HEK293T (cell line): ENCODE results near the gene TMEM145.

Source experiments
- ELF4 ChIP-seq: fragments of 450-650 bp; IDR thresholded peaks from 2 replicates; pipeline ENCODE4 v1.6.1; 2017; ENCODE audit warnings: antibody characterized with exemption
- FOXA1 ChIP-seq: fragments of 450-650 bp; IDR thresholded peaks from 2 replicates; pipeline ENCODE4 v1.6.1; 2016; ENCODE audit warnings: mild to moderate bottlenecking
- HDGF ChIP-seq: fragments of 450-650 bp; IDR thresholded peaks from 2 replicates; pipeline ENCODE4 v1.6.1; 2017; ENCODE audit warnings: antibody characterized with exemption, borderline replicate concordance
- L3MBTL2 ChIP-seq: fragments of 450-650 bp; conservative IDR thresholded peaks from 2 replicates; pipeline ENCODE4 v1.6.1; 2016; ENCODE audit warnings: mild to moderate bottlenecking
- PKNOX1 ChIP-seq: fragments of 450-650 bp; IDR thresholded peaks from 2 replicates; pipeline ENCODE4 v1.6.1; 2016
- SUZ12 ChIP-seq: fragments of 450-650 bp; IDR thresholded peaks from 2 replicates; pipeline ENCODE4 v1.6.1; 2016; ENCODE audit warnings: mild to moderate bottlenecking
- TARDBP ChIP-seq: fragments of 450-650 bp; IDR thresholded peaks from 2 replicates; pipeline ENCODE4 v1.6.1; 2016
- ZNF384 ChIP-seq: fragments of 450-650 bp; IDR thresholded peaks from 2 replicates; pipeline ENCODE4 v1.6.1; 2016

GRCh38 chr19:42276284-42276683, 36.8 kb upstream of the TMEM145 start:
- TF ChIP-seq L3MBTL2 = no peak
- TF ChIP-seq ZNF384 = no peak
- no peak for TF ChIP-seq HDGF
- no peak for TF ChIP-seq ELF4
- no peak for TF ChIP-seq FOXA1
- TF ChIP-seq TARDBP = no peak
- TF ChIP-seq SUZ12 = no peak
- no peak for TF ChIP-seq PKNOX1
